Esophagus squamous epithelium (tissue), 4 donors: Measurements from ENCODE around the gene SPINK6.

Source experiments
- CTCF ChIP-seq, 6 experiments: fragments of 450-650 bp in 4 of 6; fragments of 200-600 bp in 2 of 6; sonication (generic) in 2 of 6; IDR thresholded peaks; one replicate each; pipeline ENCODE4 v1.5.1; 2016 to 2019; ENCODE audit warnings: antibody characterized with exemption in 6 of 6, mild to moderate bottlenecking in 4 of 6, moderate library complexity in 4 of 6
- POLR2A ChIP-seq, 4 donors: fragments of 450-650 bp; IDR thresholded peaks; one replicate each; pipeline ENCODE4 v1.6.1; 2017; ENCODE audit warnings: antibody characterized with exemption in 4 of 4, mild to moderate bottlenecking in 4 of 4, moderate library complexity in 3 of 4

GRCh38 chr5:148224117-148224742, 21.4 kb downstream of the SPINK6 start:
- TF ChIP-seq POLR2A (IDR thresholded peaks at IDR 0.05) (no peak), CTCF (IDR thresholded peaks at IDR 0.05) (no peak)
